ENCODE measurements around the gene PPP2R2C. TPM values are rescaled to one million over a fixed set of nuclear protein-coding genes. Genes with fewer than 3 reads are reported as not detected.

PPP2R2C gene
- total RNA-seq (1 to 10 TPM; 2.3 to 7.2 (median 4.7) TPM), polyA plus RNA-seq (2.8 TPM)
- long read RNA-seq, donor 1 = 0 reads
- long read RNA-seq, donor 2 = 0 reads
- long read RNA-seq, donor 3, partial matches to known transcripts = 1 of 3 reads
- long read RNA-seq, donor 3, other reads (novel, unspliced or antisense) = 0 of 3 reads
- long read RNA-seq, donor 4, partial matches to known transcripts = 1 of 2 reads
- long read RNA-seq, donor 4, other reads (novel, unspliced or antisense) = 1 of 2 reads

DNA sequence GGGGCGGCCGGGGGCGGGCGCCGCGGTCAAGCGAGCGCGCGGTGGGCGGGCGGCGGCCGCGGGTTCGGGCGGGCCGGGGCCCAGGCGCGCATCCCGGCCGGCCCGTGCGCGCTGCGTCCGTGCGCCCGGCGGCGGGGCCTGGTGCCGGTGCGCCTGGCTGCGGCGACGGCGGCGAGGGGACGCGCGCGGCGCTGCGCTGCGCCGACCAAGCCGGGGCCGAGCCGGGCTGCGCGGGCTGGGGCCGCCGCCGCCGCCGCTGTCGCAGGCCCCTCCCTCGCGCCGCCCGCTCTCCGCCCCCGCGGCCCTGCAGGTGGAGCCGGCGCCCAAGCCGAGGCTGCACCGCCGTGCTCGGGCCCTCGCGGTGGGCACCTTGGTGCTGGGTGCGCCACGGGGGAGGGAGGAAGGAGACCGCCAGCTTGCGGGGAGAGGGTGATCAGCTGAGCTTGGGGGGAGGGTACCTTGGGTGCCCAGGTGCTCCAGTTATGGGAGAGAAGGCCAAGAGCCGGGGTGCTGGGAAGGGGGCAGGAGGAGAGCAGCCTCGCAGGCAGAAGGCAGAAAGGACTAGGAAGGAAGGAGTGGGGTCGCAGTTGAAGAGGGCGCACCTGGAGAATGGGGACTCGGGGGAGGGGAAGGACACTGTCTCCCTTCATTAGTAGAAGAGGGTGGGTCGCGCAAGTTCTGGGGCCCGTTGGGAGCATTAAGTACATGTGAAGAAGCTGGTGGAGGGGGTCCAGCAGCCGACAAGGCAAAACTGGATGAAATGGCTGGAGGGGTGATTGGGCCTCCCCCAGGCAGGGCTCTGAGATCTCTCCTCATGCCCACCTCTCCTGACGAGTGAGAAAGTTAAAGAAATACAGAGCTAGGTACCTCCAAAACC is at the start of gene PPP2R2C:
PPP2R2C (minus strand) TSS at position 228 of the 877 bp plus-strand sequence. CDS start 385 bp downstream, outside the sequence.
- Histone ChIP-seq H3K27ac (ENCODE audit: low read length) (no peak within 1 kb of the TSS), H3K27me3 (ENCODE audit: control insufficient read depth, insufficient read depth) (no peaks in the 10 kb centered on the region), H3K9me3 (ENCODE audit: control insufficient read depth, low read length) (no peaks in the 10 kb centered on the region), H3K4me1 (ENCODE audit: control insufficient read depth, insufficient read depth, low read length) (no peaks in the 10 kb centered on the region), H3K4me3 (ENCODE audit: low read length) (peak within 1 kb of the TSS; percentile 47)
- no peak for ATAC-seq
- intact Hi-C loops (cut with DNase I) = no loop called here
- no peak for DNase-seq
- WGBS = 2% methylated on average over 81 of the region's 86 CpGs

DNA sequence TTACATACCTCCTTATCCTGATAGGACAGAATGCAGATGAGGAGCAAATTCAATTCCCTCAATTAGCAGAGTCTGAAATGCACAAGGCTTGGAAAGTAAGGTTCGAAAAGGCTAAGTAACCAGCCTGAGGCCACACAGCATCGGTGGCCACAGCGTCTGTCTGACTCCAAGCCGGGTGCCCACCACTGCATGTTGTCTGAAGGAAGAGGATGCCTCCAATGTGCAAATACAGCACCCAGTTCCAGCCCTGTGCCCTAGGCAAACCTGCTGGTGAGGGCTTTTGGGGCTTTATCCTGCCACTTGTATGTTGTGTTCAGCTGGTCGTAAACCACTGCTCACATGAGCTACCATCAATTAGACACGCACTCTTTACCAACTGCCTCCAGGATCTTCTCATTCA is 48.6 kb upstream of the PPP2R2C start:
- Histone ChIP-seq H3K4me1 (ENCODE audit: control insufficient read depth, insufficient read depth, low read length) (peaks cover 4% of the 10 kb centered on the region), H3K27ac (ENCODE audit: low read length) (no peak overlapping the region), H3K9me3 (ENCODE audit: control insufficient read depth, low read length) (no peaks in the 10 kb centered on the region), H3K27me3 (ENCODE audit: control insufficient read depth, insufficient read depth) (no peaks in the 10 kb centered on the region), H3K4me3 (ENCODE audit: low read length) (no peak overlapping the region)
- DNase-seq (no peak), ATAC-seq (no peak)
- WGBS = 80% methylated on average over 6 of the region's 6 CpGs
- intact Hi-C loops (cut with DNase I) = no loop called here

DNA sequence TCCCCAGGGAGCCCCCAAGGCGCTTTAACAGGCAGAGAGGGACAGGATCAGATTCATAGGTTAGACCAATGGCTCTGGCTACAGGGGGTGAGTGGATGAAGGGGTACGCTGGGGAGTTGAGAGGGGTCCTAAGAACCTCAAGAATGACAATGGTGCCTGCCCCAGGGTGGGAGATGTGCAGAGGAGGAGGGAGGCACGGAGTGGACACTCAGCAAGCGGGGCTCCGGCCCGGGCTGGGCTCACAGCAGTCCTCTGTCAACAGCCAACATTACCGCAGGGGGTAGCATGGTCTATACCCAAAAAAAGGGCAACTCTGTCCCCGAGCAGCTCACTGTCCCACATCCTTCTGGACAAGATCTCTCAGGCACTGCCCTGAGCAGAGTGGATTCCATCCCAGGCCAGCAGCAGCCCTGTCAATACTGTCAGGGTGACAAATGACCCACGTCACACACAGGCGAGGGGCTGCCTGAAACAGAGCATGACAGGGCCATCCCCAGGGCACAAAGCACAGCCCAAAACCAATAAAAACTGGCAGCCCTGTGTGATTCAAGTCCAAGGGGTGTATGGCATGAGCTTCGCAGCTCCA is 47.7 kb upstream of the PPP2R2C start:
- no peak overlapping the region for H3K27ac ChIP-seq (ENCODE audit: low read length)
- intact Hi-C loops (cut with DNase I) = no loop called here
- H3K4me1 ChIP-seq (ENCODE audit: control insufficient read depth, insufficient read depth, low read length) = peaks cover 4% of the 10 kb centered on the region
- 48% methylated on average over 11 of the region's 11 CpGs for WGBS
- ATAC-seq (no peak), DNase-seq (no peak)
- H3K27me3 ChIP-seq (ENCODE audit: control insufficient read depth, insufficient read depth) = no peaks in the 10 kb centered on the region
- H3K9me3 ChIP-seq (ENCODE audit: control insufficient read depth, low read length) = no peaks in the 10 kb centered on the region
- no peak overlapping the region for H3K4me3 ChIP-seq (ENCODE audit: low read length)

DNA sequence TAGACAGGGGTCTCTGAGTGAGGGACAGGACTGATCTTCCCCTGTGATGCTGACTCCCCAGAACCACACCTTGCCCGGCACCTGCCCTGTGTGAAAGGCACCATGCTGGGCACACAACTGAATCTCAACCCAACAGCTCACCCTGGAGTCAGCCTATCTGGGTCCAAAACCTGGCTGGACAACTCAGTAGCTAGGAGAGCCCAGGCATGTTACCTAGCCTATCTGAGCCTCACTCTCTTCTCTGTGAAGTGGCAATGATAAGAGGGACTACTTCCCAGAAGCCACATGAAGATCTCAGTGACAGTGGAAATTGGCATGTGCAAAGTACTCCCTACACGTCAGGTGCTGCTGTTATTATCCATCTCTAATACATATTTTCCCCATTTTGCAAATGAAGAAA is 44.8 kb upstream of the PPP2R2C start:
- DNase-seq (no peak), ATAC-seq (peak; percentile 44 to 53)
- Histone ChIP-seq H3K4me1 (ENCODE audit: control insufficient read depth, insufficient read depth, low read length) (peaks cover 4% of the 10 kb centered on the region), H3K4me3 (ENCODE audit: low read length) (no peak overlapping the region), H3K27ac (ENCODE audit: low read length) (peak overlapping the region; percentile 92), H3K27me3 (ENCODE audit: control insufficient read depth, insufficient read depth) (no peaks in the 10 kb centered on the region), H3K9me3 (ENCODE audit: control insufficient read depth, low read length) (no peaks in the 10 kb centered on the region)
- 64% methylated on average over 2 of the region's 2 CpGs for WGBS
- intact Hi-C loops (cut with DNase I) = no loop called here

DNA sequence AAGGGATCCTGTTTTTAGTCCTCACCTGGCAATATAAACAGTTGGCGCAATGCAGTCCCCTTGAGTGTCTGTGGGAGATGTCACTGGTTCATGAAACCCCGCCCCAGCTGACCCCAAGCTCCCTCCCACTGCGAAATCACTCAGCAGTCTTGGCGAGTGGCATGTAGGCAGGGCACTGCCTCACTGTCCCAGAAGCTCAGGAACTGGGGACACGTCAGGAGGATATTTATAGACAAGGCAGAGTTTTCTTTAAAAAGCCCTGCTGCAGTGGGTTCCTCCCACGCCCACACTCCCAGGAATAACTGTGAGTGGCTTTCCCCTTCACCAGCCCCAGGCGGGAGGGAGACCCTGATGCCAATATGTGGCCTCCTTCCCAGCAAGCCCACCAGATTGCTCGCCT is 44.3 kb upstream of the PPP2R2C start:
- 43% methylated on average over 8 of the region's 8 CpGs for WGBS
- no peaks in the 10 kb centered on the region for H3K9me3 ChIP-seq (ENCODE audit: control insufficient read depth, low read length)
- DNase-seq (peak in 1 of 3 donors; percentile 29), ATAC-seq (peak; percentile 84 to 87)
- no peaks in the 10 kb centered on the region for H3K27me3 ChIP-seq (ENCODE audit: control insufficient read depth, insufficient read depth)
- H3K27ac ChIP-seq (ENCODE audit: low read length) = peak overlapping the region; percentile 92
- peaks cover 4% of the 10 kb centered on the region for H3K4me1 ChIP-seq (ENCODE audit: control insufficient read depth, insufficient read depth, low read length)
- H3K4me3 ChIP-seq (ENCODE audit: low read length) = no peak overlapping the region
- intact Hi-C loops (cut with DNase I) = no loop called here

DNA sequence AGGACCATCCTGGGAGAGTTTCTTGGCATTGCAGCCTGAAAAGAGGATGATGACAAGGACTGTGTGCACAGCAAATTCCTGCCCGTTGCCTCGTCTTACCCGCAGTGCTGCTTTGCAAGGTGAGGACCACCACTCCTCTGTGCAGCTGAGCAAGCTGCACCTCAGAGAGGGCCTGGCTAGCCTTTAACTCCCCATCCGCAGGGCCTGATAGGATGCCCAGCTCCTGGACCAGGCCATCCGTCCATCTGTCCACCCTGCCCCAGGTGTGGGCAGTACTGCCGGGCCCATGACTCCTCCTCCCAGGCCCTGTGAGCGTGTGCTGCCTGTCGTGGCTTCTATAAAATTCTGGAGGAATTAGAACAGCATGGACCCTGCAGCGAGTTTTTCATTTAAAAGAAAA is 43.9 kb upstream of the PPP2R2C start:
- peak; percentile 18 to 39 for ATAC-seq
- H3K27ac ChIP-seq (ENCODE audit: low read length) = no peak overlapping the region
- H3K27me3 ChIP-seq (ENCODE audit: control insufficient read depth, insufficient read depth) = no peaks in the 10 kb centered on the region
- DNase-seq = no peak
- H3K9me3 ChIP-seq (ENCODE audit: control insufficient read depth, low read length) = no peaks in the 10 kb centered on the region
- intact Hi-C loops (cut with DNase I) = no loop called here
- peaks cover 4% of the 10 kb centered on the region for H3K4me1 ChIP-seq (ENCODE audit: control insufficient read depth, insufficient read depth, low read length)
- H3K4me3 ChIP-seq (ENCODE audit: low read length) = no peak overlapping the region
- 76% methylated on average over 9 of the region's 9 CpGs for WGBS

DNA sequence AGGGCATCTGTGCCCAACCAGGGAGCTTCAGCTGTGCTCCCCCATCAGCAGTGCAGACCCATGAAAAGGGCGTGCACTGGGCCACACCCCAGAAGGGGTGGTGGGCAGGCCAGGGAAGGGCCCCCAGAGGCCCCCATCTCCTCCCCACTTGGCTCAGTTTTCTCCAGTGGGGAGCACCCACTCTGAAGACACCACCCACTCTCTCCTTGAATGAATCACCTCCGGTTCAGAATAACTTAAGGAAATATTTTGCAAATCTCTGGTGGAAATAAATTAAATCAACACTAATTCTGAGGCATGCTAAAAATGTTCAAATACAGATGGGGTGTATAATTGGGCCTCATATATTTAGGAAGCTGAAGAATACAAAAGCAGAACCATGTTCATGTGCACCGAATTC is 41.3 kb upstream of the PPP2R2C start:
- Histone ChIP-seq H3K27me3 (ENCODE audit: control insufficient read depth, insufficient read depth) (no peaks in the 10 kb centered on the region), H3K4me1 (ENCODE audit: control insufficient read depth, insufficient read depth, low read length) (peaks cover 4% of the 10 kb centered on the region), H3K27ac (ENCODE audit: low read length) (no peak overlapping the region), H3K4me3 (ENCODE audit: low read length) (no peak overlapping the region), H3K9me3 (ENCODE audit: control insufficient read depth, low read length) (no peaks in the 10 kb centered on the region)
- 94% methylated on average over 3 of the region's 3 CpGs for WGBS
- no peak for DNase-seq
- ATAC-seq = no peak
- intact Hi-C loops (cut with DNase I) = no loop called here

DNA sequence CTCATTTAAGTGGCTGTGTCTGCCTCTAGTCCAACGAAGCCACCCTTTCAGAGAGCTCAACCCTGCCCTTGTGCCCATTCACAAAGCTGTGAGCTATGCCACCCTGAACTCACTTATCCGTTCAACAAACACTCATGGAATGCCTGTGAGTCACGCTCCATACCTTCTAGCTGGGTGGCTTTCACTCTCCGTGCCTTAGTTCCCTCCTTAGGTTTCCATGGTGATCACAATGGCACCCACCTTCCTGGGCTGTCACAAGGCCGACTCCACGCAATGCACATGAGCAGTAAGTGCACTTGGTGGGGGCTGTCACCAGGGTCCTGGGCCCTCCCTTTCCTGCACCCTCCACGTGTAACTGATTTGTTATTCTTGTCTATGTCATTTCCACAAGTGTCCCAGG is 37.2 kb upstream of the PPP2R2C start:
- no peak for DNase-seq
- H3K27ac ChIP-seq (ENCODE audit: low read length) = no peak overlapping the region
- WGBS = 74% methylated on average over 7 of the region's 7 CpGs
- H3K27me3 ChIP-seq (ENCODE audit: control insufficient read depth, insufficient read depth) = no peaks in the 10 kb centered on the region
- no peak for ATAC-seq
- intact Hi-C loops (cut with DNase I) = no loop called here
- no peaks in the 10 kb centered on the region for H3K9me3 ChIP-seq (ENCODE audit: control insufficient read depth, low read length)
- H3K4me1 ChIP-seq (ENCODE audit: control insufficient read depth, insufficient read depth, low read length) = no peaks in the 10 kb centered on the region
- no peak overlapping the region for H3K4me3 ChIP-seq (ENCODE audit: low read length)

DNA sequence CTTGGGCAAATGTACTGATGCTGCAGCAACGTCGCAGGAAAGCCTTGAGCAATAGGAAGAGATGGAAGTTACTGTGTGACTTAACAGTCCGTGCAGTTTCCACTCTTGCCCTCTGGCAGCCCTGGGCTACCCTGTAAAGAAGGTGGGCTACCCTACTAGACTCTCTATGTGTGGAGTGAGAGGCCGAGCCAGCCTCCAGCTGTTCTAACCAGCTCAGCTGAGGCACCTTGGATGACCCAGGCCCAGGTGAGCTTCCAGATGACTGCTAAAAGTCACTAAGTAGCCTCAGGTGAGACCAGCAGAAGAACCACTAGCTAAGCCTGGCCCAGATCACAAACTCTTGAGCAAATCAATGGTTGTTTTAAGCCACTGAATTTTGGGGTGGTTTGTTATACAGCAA is 34.9 kb upstream of the PPP2R2C start:
- ATAC-seq (no peak), DNase-seq (no peak)
- H3K4me3 ChIP-seq (ENCODE audit: low read length) = no peak overlapping the region
- H3K4me1 ChIP-seq (ENCODE audit: control insufficient read depth, insufficient read depth, low read length) = no peaks in the 10 kb centered on the region
- intact Hi-C loops (cut with DNase I) = no loop called here
- WGBS = 82% methylated on average over 4 of the region's 4 CpGs
- no peaks in the 10 kb centered on the region for H3K27me3 ChIP-seq (ENCODE audit: control insufficient read depth, insufficient read depth)
- no peaks in the 10 kb centered on the region for H3K9me3 ChIP-seq (ENCODE audit: control insufficient read depth, low read length)
- H3K27ac ChIP-seq (ENCODE audit: low read length) = no peak overlapping the region

DNA sequence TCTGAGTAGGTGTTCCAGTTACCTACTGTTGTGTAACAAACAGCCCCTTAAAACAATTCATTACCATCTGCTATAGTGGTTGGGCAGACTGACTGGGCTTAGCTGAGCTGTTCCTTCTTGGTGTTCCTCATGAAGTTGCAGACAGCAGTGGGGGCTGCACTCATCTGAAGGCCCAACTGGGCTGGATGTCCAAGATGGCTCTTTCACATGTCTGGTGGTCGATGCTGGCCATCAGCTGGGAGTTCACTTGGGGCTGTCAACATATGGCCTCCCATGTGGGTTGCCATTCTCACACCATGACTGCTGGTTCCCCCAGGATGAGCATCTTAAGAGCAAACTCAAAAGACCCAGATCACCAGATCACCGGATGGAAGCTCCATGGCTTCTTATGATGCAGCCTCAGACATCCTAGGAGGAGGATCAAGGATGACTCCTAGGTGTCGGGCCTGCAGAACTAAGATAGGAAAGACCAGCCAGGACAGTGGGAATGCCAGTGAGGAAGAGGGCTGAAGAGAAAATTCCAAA is 34.3 kb upstream of the PPP2R2C start:
- H3K27me3 ChIP-seq (ENCODE audit: control insufficient read depth, insufficient read depth) = no peaks in the 10 kb centered on the region
- H3K9me3 ChIP-seq (ENCODE audit: control insufficient read depth, low read length) = no peaks in the 10 kb centered on the region
- no peak for ATAC-seq
- H3K4me3 ChIP-seq (ENCODE audit: low read length) = no peak overlapping the region
- no peak for DNase-seq
- H3K27ac ChIP-seq (ENCODE audit: low read length) = no peak overlapping the region
- no peaks in the 10 kb centered on the region for H3K4me1 ChIP-seq (ENCODE audit: control insufficient read depth, insufficient read depth, low read length)
- WGBS = 80% methylated on average over 3 of the region's 3 CpGs
- intact Hi-C loops (cut with DNase I) = no loop called here

DNA sequence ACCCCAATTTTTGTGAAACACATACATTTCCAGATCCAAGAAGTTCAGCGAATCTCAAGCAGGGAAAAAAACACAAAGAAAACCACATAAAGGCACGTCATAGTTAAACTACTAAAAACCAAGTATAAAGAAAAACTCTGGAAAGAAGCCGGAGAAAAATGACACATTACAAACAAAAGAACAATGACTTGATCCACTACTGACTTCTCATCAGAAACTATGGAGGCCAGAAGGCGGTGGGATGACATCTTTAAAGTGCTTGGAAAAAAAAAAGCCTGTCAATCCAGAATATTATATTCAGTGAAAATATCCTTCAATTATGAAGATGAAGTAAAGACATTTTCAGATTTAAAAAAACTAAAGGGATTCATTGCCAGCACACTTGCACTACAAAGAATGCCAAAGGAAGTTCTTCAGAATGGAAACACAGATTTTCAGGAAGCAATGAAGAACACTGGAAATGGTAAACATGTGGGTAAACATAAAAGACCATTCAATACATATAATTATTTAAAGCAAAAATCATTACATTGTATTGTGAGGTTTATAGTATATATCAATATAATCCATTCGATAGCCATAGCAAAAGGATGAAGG is 32.6 kb upstream of the PPP2R2C start:
- WGBS = 81% methylated on average over 5 of the region's 5 CpGs
- intact Hi-C loops (cut with DNase I) = no loop called here

More for the DNA sequence above, 32.6 kb upstream of the PPP2R2C start:
- no peak for DNase-seq
- H3K27ac ChIP-seq (ENCODE audit: low read length) = no peak overlapping the region
- no peaks in the 10 kb centered on the region for H3K4me1 ChIP-seq (ENCODE audit: control insufficient read depth, insufficient read depth, low read length)
- H3K27me3 ChIP-seq (ENCODE audit: control insufficient read depth, insufficient read depth) = no peaks in the 10 kb centered on the region
- no peaks in the 10 kb centered on the region for H3K9me3 ChIP-seq (ENCODE audit: control insufficient read depth, low read length)
- no peak overlapping the region for H3K4me3 ChIP-seq (ENCODE audit: low read length)
- ATAC-seq = no peak

All from right cardiac atrium (tissue), 5 donors.